Measurements from ENCODE around the gene ARHGEF10L.

The ARHGEF10L gene

DNA sequence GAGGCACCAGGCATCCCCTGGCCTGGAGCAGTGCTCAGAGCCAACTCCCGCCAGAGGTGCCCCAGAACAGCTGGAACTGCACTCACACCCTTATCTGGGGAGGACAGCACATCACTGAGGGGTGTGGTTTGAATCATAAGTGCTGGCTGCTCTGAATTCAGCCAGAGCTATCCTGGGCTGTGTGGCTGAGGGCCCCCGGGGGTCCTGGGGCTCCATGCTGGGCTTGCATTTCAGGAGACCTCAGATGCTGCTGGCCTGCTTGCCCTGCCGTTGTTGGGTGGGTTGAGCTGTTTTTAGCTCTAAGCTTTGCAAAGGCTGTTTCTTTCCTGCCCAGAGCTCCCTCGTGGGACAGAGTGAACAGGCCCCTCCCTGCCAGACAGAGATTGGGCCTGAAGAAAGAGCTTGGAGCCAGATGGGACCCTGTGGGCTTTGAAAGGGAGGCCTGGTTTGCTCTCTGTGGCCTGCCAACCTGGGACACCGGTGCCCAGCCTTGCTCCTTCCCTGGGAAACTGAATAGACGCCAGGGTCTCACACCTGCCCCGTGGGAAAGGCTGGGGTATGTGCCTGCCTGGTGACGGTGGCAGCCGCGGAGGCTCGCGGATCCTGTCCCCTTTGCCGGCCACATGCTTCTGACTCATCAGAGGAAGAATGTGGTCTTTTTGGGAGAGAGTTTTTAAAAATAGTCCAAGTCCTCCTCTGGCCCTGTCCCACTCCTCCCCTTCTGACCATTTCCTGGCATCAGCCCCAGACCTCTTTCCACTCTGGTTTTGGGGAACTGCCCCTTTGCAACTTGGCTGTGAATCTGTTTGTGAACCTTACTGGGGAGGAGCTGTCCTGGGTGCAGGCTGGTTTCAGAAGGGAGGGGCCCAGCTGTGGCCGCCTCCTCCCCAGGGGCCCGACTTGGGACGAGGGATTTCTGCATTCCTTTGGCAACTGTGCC lies 30.0 kb downstream of the ARHGEF10L start:
- no peak for DNase-seq

DNA sequence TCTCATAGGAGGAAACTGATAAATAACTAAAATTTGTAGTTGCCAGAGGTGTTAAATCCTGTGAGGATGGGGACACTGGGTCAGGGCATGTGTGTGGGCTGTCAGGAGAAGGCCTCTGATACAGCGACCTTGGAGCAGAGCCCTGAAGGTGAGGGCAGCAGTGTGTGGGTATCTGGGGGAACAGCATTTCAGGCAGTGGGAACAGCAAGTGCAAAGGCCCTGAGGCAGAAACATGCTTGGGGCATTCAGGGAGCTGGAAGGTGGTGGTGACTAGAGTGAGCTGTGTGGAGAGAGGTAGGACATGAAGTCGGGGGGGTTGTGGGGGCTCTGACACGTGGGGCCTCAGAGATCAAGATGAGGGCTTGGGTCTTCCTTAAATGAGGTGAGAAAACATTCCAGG lies 30.7 kb downstream of the ARHGEF10L start:
- no peak for DNase-seq

DNA sequence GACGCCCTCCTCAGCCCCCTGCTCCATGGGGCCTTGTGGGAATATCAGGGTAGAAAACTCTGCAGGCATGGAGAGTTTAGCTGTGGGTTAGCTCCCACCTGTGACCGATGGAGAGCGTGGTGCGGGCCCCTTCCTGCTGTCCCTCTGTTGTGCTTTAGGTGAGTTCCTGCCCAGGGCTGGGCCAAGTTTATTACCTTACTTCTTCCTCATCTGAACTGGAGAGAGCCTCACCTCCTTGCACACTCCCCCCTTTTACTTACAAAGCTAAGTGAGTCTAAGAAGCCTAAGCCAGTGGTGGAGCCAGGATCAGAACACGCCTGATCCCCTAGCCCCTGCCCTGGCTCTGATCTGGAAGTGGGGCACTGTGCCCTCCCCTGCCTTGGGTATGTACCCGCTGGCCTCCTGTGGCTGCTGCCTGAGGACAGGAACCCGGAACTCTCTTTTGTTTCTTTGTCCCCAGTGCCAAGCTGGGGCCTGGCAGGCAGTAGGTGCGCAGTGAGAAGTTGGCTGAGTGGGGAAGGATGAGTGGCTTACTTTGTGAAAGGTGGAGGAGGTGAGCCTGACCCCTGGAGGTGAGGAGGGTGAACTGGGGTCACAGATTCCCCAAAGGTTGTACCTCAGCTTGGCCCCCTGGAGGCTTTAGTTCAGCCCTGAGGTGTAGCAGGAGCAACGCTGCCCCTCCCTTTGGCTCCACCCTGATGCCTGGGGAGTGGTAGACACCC lies 32.9 kb downstream of the ARHGEF10L start:
- no peak for DNase-seq

DNA sequence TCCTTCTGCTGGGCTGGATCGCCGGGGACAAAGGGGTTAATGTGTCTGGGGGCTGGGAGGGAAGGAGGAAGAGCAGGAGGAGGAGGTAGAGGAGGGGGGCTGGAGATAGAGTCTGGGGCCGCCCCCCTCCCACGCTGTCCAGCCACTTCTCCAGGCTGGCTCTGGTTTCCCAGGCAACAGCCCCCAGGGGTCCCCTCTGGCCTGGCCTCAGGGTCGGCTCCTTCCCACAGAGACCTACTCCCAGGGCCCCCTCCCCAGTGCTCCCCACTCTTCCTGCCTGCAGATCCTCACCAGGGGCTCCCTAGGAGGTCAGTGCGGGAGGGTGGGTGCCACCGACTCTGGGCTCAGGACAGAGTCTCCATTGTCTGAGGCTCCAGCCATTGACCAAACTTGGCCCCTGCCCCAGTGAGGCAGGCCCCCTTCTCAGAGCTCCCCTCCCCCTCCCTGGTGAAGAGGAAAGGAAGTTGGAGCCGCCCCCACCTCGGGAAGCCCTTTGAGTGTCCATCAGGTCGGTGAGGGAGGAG lies 34.1 kb downstream of the ARHGEF10L start:
- DNase-seq: no peak

DNA sequence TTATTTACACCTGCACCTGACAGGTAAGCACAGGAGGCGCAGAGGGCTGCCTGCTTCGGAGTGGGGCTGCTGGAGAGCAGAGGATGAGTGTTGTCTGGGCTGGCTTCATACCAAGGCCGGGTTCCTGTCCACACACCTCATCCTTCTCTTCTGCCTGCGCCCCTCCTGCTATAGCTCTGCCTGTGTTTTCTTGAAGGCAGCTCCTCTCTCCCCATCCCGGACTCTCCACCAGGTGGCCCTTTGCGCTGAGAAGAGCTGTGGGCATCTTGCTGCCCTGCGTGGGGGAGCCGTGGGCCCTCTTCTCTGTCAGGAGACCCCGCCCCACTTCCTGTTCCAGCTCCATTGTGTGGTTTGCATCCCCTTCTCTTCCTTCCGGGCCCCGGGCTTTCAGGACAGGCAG lies 35.0 kb downstream of the ARHGEF10L start:
- no peak for DNase-seq

DNA sequence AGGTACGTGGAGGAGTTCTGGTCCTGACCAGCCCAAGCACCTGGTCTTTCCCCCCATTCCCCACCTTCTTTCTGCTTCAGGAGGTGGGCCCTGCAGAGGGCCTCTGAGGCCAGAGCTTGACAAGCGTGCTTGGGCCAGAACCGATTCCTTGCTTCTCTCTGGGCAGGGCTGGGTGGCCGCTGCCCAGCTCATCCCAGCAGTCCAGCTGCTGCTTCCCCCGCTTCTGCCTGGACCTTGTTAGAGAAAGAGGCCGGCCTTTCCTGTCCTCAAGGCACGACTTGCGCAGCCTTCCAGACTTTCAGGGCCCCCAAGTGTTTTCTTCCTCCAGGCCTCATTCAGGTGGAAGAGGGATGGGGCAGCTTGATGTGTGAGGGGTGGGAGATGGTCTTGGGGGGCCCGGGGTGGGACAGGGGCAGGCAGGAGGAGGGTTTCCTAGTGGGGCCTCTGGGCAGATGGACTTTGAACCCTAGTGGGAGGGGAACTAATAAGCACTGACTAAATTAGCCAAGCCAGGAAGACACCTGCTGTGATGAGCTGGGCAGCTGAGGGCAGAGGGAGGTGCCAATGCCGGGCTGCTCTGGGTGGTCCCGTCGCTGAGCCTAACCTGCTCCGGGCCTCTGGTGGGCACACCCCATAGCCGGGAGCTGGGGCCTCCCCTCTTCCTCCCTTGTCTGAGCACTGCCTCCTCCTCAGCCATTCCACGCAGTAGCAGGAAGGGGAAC lies 36.5 kb downstream of the ARHGEF10L start:
- DNase-seq: no peak

DNA sequence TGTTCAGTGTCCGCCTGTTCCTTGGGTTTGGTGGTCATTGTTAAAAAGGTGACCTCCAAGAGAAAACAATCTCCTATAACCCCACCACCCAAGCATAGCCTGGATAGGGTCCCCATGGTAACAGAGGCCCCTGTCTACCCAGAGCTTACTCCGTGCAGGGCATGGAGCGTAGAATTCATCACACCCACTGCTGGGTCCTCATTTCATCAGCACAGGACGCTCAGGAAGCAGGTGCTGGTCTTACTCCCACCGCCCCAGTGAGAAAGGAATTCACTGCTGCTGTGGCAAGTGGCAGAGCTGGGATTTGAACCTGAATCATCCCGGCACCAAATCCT lies 37.0 kb downstream of the ARHGEF10L start:
- no peak for DNase-seq

DNA sequence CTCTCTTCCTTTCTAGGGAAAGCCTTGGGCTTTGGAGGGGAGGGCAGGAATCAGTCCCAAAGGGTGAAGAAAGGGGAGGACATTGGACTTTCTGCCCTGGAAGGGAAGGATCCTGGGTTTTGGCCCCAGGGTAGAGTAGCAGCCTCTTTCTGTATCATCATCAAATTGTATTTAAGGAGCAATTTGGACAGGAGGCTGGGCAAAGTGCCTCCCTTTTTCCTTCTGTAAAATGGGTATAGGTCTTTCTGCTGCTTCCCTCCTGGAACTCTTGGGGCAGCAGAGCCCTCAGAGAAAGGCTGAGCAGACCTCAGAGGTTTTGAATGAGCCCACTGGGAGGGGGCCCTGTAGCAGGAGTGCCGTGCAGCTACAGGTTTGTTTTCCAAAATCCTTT lies 38.4 kb downstream of the ARHGEF10L start:
- DNase-seq: no peak

DNA sequence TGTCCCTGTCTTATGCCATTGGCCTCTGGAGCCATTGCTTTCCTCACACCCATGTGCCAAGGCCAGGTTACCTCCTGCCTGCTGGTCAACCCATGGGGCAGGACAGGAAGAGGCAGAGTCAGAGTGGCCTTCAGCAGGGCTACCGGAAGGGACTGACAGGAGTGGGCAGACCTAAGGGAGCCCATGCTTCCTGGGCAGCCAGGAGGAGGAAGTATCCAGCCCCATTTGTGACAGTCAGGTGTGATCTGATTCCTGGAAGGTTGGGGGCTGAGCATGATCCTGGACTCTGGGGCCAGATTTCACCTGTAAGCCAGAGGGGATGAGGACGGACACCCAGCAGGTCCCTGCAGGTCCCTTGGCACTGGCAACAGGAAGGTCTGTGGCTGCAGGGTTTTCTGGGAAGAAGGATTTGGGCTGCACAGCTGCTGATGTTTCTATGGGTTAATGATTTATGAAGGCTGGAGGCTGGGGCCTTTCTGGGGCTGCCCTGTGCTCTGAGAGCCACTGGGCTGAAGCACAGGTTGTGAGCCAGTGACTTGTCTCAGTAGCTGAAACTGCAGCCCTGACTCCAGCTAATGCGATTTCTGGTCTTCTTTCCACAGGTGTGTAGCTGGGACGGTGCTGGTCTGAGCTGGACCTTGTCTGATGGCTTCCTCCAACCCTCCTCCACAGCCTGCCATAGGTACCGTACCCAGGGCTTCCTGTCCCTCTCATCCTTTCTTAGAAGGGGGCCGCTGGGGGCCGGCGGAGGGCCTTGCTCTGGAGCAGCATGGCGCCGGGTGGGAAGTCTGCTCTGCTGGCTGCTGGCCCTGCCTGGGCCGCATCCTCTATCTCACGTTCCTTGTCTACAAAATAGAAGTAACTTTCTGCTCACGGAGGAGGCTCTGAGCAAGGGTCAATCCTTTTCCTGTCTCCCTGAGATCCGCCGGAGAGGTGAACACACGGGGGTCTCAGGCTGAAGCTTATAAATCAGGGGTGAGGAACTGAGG lies 40.7 kb downstream of the ARHGEF10L start:
- DNase-seq: no peak

DNA sequence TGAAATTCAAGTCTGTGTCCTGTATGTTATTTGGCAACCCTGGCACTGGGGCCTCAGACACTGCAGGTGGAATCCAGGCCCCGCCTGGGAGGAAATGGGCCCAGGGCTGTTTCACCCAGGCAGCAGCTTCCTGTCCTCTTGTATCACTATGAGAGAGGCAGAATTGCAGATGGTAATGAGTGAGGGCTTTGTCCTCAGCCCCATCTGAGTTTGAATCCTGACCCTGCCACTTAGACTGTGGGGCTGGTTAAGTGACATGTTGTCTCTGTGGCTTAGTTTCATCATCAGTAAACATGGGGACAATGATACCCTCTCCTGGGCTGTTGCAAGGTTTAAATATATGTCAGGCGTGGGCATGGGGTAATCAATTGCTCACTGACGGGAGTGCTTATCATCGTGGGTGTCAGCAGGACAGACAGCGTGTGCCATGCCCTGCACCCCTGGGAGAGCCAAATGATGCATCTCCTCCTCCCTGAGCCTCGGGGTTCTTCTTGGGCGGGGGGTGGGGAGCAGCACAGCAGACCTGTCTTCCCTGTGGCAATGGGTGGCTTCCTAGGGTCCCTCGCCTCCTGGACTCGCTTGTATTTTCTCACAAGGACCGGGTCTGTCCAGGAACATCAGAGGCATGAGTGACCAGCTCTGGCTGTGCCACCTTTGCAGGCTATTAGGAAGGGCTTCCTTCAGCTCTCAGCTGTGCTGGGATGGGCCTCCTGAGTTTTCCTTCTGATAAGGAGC lies 42.1 kb downstream of the ARHGEF10L start:
- DNase-seq: no peak

DNA sequence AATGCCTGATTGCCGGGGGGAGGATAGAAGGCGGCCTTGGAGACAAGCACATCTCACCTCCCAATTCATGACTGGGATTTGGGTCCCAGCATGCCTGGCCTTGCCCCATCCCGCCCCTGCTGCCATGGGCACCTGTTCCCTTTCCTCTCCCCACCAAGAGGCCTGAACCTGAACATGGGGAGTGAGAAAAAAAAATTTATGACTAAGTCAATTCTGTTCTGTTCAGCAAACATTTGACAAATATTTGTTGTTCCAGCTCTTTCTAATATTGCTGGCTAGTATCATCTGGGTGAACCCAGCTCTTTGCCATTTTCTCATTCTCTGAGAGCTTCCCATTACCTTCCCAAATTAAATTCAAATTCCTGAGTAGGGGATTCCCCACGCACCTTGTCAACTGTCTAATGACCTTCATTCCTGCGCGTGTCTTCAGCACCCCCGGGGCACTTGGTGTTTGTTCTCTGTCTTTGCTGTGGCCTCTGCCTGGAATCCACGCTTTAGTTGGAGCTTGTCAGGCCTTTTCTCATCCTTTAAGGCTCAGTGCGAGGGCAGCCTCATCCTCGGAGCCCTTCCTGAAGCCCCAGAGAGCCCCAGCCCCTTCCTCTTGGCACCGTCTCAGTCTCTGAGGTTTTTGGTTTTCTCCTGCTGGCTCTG lies 42.8 kb downstream of the ARHGEF10L start:
- no peak for DNase-seq

DNA sequence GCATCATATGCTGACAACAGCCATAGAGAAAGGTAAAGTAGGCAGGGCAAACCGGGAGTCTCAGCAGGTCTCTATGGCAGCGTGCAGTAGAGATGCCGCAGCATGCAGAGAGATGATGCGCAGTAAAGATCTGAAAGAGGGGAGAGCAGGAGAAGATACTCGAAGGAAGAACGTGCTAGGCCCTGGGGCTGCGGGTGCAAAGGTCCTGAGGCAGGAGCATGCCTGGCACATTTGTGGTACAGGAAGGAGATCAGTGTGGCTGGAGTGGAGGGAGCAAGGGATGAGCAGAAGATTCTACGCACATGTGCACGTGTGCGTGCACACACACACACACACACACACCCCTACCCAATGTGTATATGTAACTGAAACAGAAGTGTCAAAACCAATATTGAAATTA lies 45.0 kb downstream of the ARHGEF10L start:
- no peak for DNase-seq

DNA sequence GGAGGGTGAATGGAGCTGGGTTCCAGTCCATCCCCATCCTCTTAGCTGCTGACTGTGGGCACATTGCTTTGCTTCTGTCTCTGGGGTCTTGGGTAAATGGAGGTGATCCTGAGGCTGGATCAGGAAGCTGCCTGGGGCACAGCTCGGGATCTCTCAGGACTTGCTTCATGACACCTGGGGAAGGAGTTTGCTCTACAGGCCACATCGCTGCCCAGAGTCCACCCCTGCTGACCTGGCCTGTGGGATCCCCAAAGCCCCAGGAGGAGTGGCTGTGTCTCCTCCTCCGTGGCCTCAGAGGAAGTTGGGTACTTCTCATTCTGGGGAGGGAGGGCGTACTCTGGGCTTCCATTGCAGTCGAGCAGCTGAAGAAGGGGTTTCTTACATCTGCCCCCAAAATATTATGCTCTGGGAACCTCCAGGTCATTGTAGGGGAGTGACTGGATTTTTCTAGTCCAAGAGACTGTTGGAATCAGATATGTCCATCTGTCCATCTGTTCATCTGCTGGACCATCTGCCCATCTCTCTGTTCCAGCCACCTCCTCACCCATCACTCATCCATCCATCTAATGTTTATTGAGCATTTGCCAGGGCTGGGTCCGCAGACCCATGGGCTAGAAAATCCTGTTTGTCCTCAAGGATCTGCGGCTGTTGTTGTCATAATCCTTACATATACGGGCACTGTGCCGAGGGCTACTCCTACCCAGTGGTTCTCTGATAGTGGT lies 45.9 kb downstream of the ARHGEF10L start:
- DNase-seq: no peak

DNA sequence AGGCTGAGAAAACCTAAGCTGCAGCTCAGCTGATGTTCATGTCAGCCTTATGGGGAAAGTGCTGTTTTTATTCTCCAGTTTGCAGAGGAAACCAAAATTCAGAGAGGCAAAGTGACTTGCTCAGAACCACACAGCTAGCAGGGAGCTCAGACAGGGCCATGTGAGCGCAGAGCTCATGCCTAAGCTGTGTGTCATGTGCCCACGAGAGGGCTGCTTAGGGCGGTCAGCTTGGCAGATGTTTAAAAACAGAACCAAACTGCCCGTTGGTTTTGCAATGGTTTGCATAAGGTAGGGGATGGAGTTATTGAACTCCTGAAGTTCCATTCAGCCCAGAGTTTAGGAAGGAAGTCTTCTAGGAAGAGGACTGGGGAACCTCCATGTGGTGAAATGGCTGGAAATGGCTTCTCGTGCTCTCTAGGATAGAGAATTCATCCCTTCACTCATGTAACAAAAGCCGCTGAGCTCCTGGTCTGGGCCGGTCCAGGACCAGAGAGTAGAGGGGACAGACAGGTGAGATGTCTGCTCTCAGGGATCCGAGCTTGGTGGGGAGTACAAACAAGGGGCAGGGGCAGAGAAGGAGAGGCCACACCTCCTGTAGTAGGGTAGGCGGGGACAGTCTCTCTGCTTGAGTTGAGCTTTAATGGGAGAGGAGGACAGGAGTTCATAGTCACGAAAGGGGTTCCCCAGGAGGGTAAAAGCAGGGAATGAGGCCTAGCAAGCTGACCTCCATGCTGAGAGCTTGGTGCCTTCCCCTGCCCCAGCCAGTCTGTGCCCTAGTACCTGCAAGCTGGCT lies 46.9 kb downstream of the ARHGEF10L start:
- no peak for DNase-seq

DNA sequence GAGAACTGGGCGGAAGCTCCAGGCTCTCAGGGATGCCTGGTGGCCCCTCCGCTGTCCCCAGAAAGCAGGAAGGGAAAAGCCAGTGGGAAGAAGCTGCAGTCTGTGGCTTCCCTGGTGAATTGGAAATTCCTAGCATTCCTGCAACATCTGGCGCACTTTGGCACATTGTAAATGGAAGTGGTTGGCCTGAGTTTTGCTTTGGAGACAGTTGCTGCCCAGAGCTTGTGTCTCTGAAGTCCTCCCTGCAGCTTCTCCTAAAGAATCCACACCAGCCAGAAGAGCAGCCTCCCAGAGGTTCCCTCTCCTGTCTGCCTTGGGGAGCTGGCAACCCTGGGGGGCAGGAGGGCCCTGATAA lies 48.2 kb downstream of the ARHGEF10L start:
- DNase-seq: no peak

DNA sequence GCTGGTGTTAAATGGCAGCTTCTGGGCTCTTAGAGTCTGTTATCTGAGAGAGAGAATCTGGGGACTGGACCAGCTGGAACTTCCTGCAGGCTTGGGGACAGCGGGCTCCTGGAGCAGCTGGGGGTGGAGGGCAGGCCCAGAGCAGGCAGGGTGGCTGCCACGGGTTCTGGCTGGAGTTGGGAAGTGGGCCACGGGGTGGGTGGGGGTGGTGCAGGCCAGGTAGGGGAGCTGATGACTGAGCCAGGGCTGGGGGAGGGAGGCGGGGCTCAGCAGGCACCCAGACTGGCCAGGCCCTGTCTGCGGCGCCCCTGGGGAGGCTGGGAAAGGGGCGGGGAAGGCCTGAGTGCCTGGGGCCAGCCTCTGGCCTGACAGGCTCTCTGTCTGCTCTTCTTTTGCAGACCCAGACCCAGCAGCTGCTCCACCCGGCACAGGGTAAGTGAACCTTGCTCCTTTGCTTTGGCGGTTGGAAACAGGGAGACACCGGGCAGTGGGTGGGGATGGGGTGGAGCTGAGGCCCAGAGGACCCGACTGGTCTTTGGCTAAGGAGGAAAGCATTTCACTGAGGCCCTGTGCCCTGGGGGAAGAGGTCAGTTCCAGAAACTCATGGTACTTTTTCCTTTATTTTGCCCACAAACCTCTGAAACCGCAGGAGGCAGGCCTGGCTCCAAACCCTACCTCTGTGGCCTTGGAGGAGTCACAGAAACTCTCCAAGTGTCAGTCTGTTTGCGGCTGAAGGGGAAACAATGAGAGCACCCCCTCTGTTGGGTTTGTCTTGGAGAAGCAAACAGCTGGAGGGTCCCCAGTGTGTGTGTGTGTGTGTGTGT lies 48.8 kb downstream of the ARHGEF10L start:
- DNase-seq: no peak

DNA sequence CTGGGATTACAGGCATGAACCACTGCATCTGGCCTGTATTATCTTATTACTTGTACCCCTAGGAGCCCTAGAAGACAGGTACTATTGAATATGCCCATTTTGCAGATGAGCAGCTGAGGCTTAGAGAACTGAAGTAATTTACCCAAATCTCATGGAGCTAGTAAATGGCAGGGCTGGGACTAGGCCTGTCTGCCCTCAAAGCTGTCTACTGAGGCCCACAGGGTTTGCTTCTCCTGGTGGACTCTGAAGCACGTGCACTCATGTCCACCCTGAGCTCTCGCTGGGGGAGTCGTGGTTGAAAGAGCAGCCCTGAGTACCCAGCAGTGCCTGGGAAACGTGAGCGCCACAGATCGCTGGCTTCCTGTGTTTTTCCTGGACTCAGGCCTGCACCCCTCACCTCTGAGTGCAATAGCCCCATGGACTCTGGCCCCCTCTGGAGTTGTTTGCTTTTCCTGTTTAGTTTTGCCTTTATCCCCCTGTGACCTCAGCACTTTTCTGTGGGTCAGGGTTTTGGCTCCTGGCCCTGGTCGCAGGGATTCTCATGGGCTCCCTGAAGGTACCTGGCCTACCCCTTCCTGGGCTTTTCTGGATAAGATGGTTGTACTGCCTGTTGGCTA lies 52.4 kb downstream of the ARHGEF10L start:
- no peak for DNase-seq

DNA sequence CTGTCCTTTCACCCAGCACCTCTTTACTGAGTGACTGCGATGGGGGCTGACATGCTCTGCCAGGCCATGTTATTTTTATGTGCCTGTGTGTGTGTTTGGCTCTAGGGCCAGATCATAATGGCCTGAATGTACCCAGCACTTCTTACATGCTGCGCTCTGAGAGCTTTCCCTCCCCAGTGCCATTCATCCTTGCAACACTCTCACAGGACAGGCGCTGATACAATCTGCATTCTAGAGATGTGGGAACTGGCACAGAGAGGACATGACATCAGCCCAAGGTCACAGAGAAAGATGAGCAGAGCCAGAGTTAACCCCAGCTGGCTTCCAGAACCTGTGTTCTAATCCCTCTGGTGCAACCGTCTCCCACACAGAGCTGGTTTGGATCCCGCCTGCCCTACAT lies 54.5 kb downstream of the ARHGEF10L start:
- DNase-seq: no peak
